ENCODE measurements around the gene LRP1B.

Gene LRP1B

DNA sequence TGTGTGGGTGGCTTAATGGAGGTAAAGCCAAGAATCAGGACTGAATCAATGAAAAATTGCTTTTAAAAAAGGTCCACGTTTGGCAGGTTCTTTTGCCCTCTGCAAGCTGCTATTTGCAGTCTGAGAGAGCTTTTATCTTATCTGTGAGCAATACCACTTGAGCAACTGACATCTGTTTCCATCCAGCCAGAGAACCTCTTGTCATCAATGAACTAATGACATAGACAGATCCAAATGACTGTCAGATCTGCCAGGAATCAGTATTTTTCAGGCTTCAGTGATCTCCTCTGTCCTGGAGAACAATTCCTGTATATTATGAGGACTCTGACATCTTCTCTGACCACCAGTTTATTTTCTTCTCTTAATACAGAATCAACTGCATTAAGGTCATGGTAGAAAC is 608.1 kb downstream of the LRP1B start (continued):
- TF ChIP-seq CSRNP3 (CRISPR knock-in tag; IDR thresholded peaks at IDR 0.05), result no peak

- TF ChIP-seq ESRRG (CRISPR knock-in tag; IDR thresholded peaks at IDR 0.05) (no peak), ZNF8 (CRISPR knock-in tag; IDR thresholded peaks at IDR 0.05) (no peak), ZFP30 (CRISPR knock-in tag; IDR thresholded peaks at IDR 0.05) (no peak), GLIS3 (CRISPR knock-in tag; IDR thresholded peaks at IDR 0.05) (no peak), ZFP3 (CRISPR knock-in tag; IDR thresholded peaks at IDR 0.05) (no peak), CSDC2 (CRISPR knock-in tag; IDR thresholded peaks at IDR 0.05) (no peak)
- ATAC-seq, result no peak
Observed at GRCh38 chr2:141522048-141522447, 608.8 kb downstream of the LRP1B start.

GRCh38 chr2:141519906-141520305 is 610.9 kb downstream of the LRP1B start:
- no peak for TF ChIP-seq PPARA (CRISPR knock-in tag; IDR thresholded peaks at IDR 0.05; ENCODE audit: borderline replicate concordance)
- no peak for TF ChIP-seq ARNTL (CRISPR knock-in tag; IDR thresholded peaks at IDR 0.05; ENCODE audit: borderline replicate concordance, low read depth)
- no peak for TF ChIP-seq OSR1 (CRISPR knock-in tag; IDR thresholded peaks at IDR 0.05)
- no peak for TF ChIP-seq BACH2 (CRISPR knock-in tag; IDR thresholded peaks at IDR 0.05; ENCODE audit: borderline replicate concordance)
- no peak for TF ChIP-seq CSRNP3 (CRISPR knock-in tag; IDR thresholded peaks at IDR 0.05)
- TF ChIP-seq, protein P1, sequence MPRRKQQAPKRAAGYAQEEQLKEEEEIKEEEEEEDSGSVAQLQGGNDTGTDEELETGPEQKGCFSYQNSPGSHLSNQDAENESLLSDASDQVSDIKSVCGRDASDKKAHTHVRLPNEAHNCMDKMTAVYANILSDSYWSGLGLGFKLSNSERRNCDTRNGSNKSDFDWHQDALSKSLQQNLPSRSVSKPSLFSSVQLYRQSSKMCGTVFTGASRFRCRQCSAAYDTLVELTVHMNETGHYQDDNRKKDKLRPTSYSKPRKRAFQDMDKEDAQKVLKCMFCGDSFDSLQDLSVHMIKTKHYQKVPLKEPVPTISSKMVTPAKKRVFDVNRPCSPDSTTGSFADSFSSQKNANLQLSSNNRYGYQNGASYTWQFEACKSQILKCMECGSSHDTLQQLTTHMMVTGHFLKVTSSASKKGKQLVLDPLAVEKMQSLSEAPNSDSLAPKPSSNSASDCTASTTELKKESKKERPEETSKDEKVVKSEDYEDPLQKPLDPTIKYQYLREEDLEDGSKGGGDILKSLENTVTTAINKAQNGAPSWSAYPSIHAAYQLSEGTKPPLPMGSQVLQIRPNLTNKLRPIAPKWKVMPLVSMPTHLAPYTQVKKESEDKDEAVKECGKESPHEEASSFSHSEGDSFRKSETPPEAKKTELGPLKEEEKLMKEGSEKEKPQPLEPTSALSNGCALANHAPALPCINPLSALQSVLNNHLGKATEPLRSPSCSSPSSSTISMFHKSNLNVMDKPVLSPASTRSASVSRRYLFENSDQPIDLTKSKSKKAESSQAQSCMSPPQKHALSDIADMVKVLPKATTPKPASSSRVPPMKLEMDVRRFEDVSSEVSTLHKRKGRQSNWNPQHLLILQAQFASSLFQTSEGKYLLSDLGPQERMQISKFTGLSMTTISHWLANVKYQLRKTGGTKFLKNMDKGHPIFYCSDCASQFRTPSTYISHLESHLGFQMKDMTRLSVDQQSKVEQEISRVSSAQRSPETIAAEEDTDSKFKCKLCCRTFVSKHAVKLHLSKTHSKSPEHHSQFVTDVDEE (CRISPR knock-in tag; IDR thresholded peaks at IDR 0.05), result no peak
- no peak for TF ChIP-seq GLIS3 (CRISPR knock-in tag; IDR thresholded peaks at IDR 0.05)
- no peak for TF ChIP-seq ZC3H10 (CRISPR knock-in tag; IDR thresholded peaks at IDR 0.05)
- no peak for TF ChIP-seq POU6F1 (CRISPR knock-in tag; IDR thresholded peaks at IDR 0.05; ENCODE audit: borderline replicate concordance, low read depth)
- TF ChIP-seq ESRRG (CRISPR knock-in tag; IDR thresholded peaks at IDR 0.05), result no peak
- no peak for TF ChIP-seq ZNF70 (CRISPR knock-in tag; IDR thresholded peaks at IDR 0.05)
- TF ChIP-seq PATZ1 (CRISPR knock-in tag; IDR thresholded peaks at IDR 0.05; ENCODE audit: borderline replicate concordance), result no peak
- no peak for TF ChIP-seq TCF4 (CRISPR knock-in tag; IDR thresholded peaks at IDR 0.05; ENCODE audit: borderline replicate concordance)
- no peak for ATAC-seq

DNA sequence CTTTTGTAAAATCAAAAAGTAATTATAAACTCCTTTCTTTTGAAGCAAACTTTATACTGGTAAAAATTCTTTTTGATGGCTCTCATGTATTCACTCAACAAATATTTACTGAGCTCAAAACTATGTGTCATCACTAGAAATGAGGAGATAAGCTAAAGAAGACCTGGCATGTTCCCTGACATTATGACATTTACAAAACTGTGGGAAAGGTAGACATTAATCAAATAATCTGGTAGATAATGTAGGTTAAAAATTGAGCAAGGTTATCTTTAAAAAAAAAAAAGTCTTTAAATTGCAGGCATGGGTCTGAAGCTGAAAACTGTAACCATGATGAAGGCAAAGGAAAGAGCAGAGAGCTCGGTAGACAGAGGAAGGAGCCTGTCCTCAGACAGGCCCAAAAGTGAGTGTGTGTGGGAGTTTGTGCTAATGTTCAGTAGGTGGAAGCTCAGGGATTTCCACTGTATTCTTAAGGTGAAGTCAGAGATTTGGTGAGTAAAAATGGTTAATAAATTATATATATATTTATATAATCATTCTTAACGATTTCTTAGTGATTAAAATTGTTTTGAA is 612.9 kb downstream of the LRP1B start:
- no peak for ATAC-seq
- TF ChIP-seq CREB5 (CRISPR knock-in tag; IDR thresholded peaks at IDR 0.05; ENCODE audit: low read depth) (no peak), ARNTL (CRISPR knock-in tag; IDR thresholded peaks at IDR 0.05; ENCODE audit: borderline replicate concordance, low read depth) (no peak)

Measured in SK-N-SH treated with all-trans-retinoic acid at 6 μM for 48 hours (cell line).